Nucleus accumbens (tissue), 56 donors: ENCODE results near the gene NFX1.
"Not testable (repeated sequence)": the region's sequence is repeated elsewhere in the genome, so short reads cannot be mapped to it uniquely, and the experiment has no call there.

ENCODE experiments used
- DNase-seq, 56 donors: peaks; one replicate each; lab custom pipeline; 2025; lab: John Stamatoyannopoulos, UW

NFX1 gene

GRCh38 chr9:33385536-33385935, 95.2 kb downstream of the NFX1 start:
- DNase-seq = not testable (repeated sequence)

GRCh38 chr9:33385979-33386640, 95.8 kb downstream of the NFX1 start:
- not testable (repeated sequence) for DNase-seq

GRCh38 chr9:33386641-33386996, 96.3 kb downstream of the NFX1 start:
- not testable (repeated sequence) for DNase-seq

DNA sequence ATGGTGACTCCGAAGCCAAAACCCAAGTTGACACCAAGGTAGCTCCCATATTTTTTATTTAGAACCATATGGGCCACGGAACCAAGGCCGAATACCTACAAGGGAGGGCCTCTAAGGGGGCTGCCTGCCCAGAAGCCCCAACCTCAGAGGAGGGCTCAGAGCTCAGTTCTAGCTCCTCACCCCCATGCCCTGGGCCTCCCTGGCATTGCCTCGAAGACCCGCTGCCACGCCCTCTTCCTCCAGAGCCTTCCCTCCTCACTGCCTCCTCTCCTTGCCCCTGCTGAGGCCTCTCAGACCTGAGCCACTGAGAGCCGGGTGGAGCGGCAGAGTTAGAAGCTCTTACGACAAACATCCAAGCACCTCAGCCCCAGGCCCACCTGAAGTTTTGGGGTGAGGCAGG, 96.7 kb downstream of the NFX1 start:
- DNase-seq = not testable (repeated sequence)

- peak in 2 of 56 donors; percentile 2 to 10 for DNase-seq
Measured at GRCh38 chr9:33388110-33388994, 98.0 kb downstream of the NFX1 start.

DNA sequence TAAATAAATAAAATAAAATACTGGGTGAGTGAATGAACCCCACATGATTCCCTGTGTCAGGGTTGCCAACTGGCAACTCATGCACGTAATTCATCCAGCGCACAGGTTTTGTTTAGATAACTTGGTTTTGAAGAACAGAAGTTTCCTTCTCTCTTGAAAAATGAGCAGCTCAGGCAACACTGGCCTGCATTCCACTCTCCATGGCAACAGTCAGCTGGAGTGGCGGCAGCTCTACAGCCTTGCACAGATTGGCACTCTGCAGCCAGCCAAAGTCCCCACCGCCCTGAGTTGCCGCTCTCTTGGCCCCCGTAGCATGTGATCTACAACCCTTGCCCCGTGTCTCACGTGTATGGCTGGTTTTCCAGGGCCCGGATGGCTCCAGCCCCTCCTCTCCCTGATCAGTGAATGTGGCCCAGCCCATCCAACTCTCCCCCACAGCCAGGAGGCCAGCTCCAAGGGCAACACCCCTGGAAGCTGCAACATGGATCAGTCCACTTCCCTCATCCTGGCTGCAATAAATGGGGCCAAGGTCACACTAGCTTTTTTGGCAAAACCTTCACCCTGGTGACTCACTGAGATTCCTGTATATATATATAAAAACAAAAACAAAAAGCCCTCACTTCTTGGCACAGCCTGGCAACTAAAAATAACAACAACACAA, 100.9 kb downstream of the NFX1 start:
- DNase-seq = peak in 32 of 56 donors; percentile 3 to 77 (median 31)

DNA sequence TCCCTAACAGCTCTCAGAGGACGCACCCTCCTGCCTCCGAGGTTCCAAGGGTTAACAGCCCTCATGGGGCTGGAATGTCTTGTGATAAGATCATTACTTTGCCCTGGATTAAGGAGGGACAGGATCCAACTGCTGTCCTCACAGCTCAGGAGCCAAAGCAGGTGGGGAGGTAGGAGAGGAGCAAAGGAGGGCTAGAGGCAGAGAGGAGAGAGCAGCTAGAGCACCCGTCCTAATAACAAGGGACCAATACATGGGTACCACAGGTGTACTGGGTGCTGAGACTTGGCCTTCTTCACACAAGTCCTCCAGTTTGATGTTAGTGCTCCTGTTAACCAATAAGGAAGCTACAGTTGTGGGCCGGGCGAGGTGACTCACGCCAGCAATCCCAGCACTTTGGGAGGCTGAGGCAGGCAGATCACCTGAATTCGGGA, 102.3 kb downstream of the NFX1 start:
- not testable (repeated sequence) for DNase-seq

- no peak for DNase-seq
Measured at GRCh38 chr9:33393581-33393980, 103.3 kb downstream of the NFX1 start.

DNA sequence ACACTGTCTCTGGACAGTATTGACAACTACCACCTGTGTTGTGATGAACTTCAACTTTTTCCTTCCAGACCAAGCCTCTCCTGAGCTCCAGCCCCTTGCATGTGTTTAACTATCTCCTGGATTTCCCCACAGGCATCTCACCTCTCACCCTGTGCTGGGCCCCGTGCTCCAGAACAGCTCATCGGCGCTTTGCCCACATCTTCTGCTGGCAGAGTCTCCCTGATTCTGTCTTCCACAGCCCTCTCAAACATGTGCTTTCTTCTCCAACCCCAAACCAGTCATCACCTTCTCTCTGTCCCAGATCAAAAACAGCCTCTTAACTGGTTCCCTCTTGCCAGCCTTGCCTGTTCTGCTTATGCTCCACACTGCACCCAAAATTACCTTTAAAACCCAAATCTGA, 103.7 kb downstream of the NFX1 start:
- not testable (repeated sequence) for DNase-seq

- DNase-seq = not testable (repeated sequence)
Measured at GRCh38 chr9:33395159-33395879, 105.0 kb downstream of the NFX1 start.

GRCh38 chr9:33397801-33398200, 107.5 kb downstream of the NFX1 start:
- DNase-seq = not testable (repeated sequence)

DNA sequence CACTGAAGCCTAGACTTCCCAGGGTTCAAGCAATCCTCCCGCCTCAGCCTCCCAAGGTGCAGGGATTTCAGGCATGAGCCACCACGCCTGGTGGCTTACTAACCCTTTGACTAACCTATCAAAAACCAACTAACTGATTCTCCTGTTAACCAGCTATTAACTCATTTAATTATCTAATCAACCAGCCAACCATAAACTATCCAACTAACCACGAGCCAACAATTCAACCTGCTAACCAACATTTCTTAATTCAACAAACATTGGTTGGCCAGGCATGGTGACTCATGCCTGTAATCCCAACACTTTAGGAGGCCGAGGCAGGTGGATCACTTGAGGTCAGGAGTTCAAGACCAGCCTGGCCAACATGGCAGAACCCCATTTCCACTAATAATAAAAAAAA, 108.7 kb downstream of the NFX1 start:
- DNase-seq = not testable (repeated sequence)

- DNase-seq = not testable (repeated sequence)
Measured at GRCh38 chr9:33401809-33402208, 111.5 kb downstream of the NFX1 start.

DNA sequence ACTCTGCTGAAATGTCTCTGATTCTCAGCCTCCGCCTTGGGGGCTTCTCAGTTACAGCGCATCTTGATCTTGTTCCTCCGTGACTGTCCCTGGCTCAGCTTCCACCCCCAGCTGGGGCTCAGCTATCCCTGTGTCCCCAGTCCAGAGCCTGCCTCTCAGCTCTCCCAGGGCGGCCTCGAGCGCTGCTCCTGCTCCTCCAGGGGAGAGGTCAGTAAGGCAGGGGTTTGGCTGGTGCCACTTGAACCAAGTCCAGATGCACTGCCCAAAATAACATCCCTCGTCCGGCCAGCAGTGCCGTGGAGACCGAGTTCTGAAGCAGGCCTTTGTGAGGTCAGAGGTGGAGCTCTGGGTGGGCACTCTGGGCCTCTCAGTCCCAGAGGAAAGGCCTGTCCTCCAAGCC, 112.1 kb downstream of the NFX1 start, which contains the start of gene AQP7:
Gene AQP7 (minus strand): TSS at position 198 of the 400 bp plus-strand sequence. CDS start 1,306 bp downstream, outside the sequence.
- not testable (repeated sequence) for DNase-seq

DNA sequence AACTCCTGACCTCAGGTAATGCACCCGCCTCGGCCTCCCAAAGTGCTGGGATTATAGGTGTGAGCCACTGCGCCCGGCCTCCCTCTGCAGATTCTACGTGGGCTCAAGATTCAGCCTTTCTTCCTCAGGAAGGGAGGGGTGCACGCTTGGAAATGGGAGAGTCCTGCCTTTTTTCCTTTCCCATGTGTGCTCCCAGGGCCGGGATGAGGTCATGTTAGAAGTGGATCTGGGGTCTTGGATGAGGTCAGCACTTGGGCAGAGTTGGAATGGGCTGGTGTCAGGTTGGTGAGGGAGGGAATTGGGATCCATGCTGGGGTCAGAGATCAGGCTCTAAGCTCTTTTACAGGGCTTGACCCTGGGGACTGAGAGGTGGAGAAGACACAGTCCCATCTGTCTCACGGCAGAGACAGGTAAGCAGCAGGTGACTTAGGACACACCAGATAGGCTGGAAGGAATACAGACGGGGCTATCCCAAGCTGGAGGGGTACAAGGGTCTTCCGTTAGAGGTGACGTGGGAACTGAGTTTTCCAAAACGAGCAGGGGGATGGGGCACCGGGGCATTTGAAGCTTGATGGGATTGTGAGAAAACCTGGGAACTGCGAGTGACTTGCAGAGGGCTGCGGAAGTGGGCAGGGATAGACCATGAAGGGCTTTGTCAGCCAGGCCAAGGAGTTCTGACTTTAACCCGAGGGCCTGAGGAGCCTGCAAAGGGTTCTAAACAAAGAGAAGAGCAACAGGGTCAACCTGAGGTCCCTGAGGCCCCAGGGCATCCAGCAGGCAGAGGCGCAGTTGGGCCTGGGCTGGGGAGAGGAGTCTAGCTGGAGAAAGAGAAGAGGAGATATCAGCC, 113.8 kb downstream of the NFX1 start:
- no peak for DNase-seq

GRCh38 chr9:33404788-33405362, 114.6 kb downstream of the NFX1 start:
- DNase-seq = no peak

DNA sequence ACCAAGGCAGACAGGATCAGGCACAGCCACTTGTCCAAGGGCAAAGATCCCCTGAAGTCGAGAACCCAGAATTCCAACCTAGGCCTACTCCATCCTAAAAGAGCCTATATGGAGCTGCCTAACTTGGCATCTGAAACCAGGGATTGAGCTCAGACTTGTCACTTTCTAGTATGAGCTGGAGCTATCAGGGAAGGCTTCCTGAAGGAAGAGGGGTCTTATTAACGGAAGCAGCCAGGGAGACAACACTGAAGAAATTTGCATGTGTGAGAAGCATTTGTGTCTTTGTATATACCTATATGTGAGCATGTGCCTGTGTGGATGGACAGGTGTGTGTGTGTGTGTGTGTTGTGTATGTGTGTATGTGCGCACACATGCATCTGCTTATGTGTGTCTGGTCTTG, 116.7 kb downstream of the NFX1 start:
- DNase-seq = no peak

GRCh38 chr9:33408087-33408486, 117.8 kb downstream of the NFX1 start:
- no peak for DNase-seq

DNA sequence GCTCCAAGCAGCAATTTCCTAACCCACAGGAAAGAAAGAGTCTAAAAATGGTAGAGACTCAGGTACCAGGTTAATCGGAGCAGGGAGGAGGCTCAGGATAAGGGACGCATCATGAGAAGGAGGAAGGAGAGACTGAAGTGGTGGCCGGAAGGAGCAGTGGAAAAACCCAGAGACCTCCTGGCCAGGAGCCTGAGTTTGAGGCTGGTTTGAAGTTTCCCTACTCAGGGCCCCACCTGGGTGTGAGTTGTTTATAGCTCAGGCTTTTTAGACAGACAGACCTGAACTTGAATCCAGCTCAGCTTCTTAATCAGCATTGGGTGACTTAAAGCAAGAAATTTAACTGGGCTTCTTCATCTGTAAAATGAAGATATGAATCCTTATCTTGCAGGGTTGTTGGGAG, 124.0 kb downstream of the NFX1 start:
- no peak for DNase-seq
